Heart left ventricle (tissue), 16 donors: ENCODE results near the gene SFXN2. TPM values are rescaled to one million over a fixed set of nuclear protein-coding genes. Genes with fewer than 3 reads are reported as not detected.
A peak's percentile ranks its signal among the peaks of the same experiment; 100 is the strongest.
"Not testable (repeated sequence)": the region's sequence is repeated elsewhere in the genome, so short reads cannot be mapped to it uniquely, and the experiment has no call there.

Source experiments
- ATAC-seq, 4 donors: fragments of 200-7000 bp; cut with Tn5 transposase; one replicate each; pipeline ENCODE4 v1.9.1; 2020 to 2022; ENCODE audit warnings: moderate library complexity in 4 of 4, mild to moderate bottlenecking in 3 of 4, moderate number of reproducible peaks in 1 of 4
- DNase-seq, 5 donors: peaks; one replicate each; pipeline ENCODE4 v3.0.0-alpha.2; 2020
- H3K27ac ChIP-seq, 12 donors: fragments of 200-600 bp; sonication (generic) in 4 of 12; one replicate each; pipeline versions ENCODE4 v1.5.0 to v1.8.0; 2016 to 2022; ENCODE audit warnings: mild to moderate bottlenecking in 2 of 12
- H3K27me3 ChIP-seq, 9 donors: fragments of 200-600 bp; sonication (generic) in 2 of 9; one replicate each; pipeline versions ENCODE4 v1.5.1 to v1.8.0; 2016 to 2022; ENCODE audit warnings: mild to moderate bottlenecking in 3 of 9
- H3K36me3 ChIP-seq, 9 donors: fragments of 200-600 bp; sonication (generic) in 2 of 9; one replicate each; pipeline versions ENCODE4 v1.5.0 to v1.8.0; 2018 to 2022; ENCODE audit warnings: mild to moderate bottlenecking in 2 of 9
- H3K4me1 ChIP-seq, 12 donors: fragments of 200-600 bp; sonication (generic) in 4 of 12; one replicate each; pipeline versions ENCODE4 v1.5.0 to v1.8.0; 2016 to 2022; ENCODE audit warnings: mild to moderate bottlenecking in 3 of 12
- H3K4me3 ChIP-seq, 12 donors: fragments of 200-600 bp; sonication (generic) in 4 of 12; one replicate each; pipeline versions ENCODE4 v1.5.0 to v1.8.0; 2017 to 2022; ENCODE audit warnings: mild to moderate bottlenecking in 9 of 12, moderate library complexity in 4 of 12
- H3K9me3 ChIP-seq, 12 donors: fragments of 200-600 bp; sonication (generic) in 4 of 12; one replicate each; pipeline versions ENCODE4 v1.5.0 to v1.8.0; 2016 to 2022; ENCODE audit warnings: mild to moderate bottlenecking in 1 of 12
- POLR2A ChIP-seq, 2 donors: fragments of 450-650 bp; IDR thresholded peaks; one replicate each; pipeline ENCODE4 v1.6.1; 2017; ENCODE audit warnings: antibody characterized with exemption in 2 of 2, mild to moderate bottlenecking in 2 of 2, moderate library complexity in 2 of 2
- WGBS, 4 donors: extraction: QIAGEN DNeasy Blood & Tissue Kit in 2 of 4; methylation state at CpG; one replicate each; pipeline versions ENCODE4 v1.1.5 to v1.1.7; 2013 to 2018; 5-methylcytosine and 5-hydroxymethylcytosine counted together
- intact Hi-C, 10 donors: fragments of 100-400 bp; cut with DNase I; formaldehyde crosslinking; loops; one replicate each; pipeline versions ENCODE4 v1.11.1 to v1.14.2; 2022
- polyA plus RNA-seq, 2 donors: library from polyadenylated mRNA; stranded (reverse); fragments of 200-250 nt; gene quantifications; one replicate each; pipeline ENCODE4 v1.2.3, GENCODE V29; 2013
- total RNA-seq, 9 donors: library from RNA; depleted of rRNA in 2 of 9; stranded (reverse); fragments of >200 nt in 2 of 9; fragmentation: NEBNext Ultra II Directional in 3 of 9; extraction: Animal tissue kit (Norgen Biotek cat#: 25700) in 3 of 9; gene quantifications; one replicate each; pipeline versions ENCODE4 v1.1.0 to v1.2.4, GENCODE V29; 2016 to 2023
- TF ChIP-seq, protein P1 (sequence below), 12 donors: fragments of 200-600 bp; sonication (generic) in 4 of 12; IDR thresholded peaks; one replicate each; pipeline versions ENCODE4 v1.5.0 to v1.8.0; 2018 to 2022; ENCODE audit warnings: antibody characterized with exemption in 12 of 12, mild to moderate bottlenecking in 5 of 12
- donor health status: ischemic (EF 13 %, LVEDD 7.1; RV severe dilation, severe dysfunction).
- donor health status: healthy with polysubstance abuse.
- donor health status: DM: no; HTN: yes; CAD: no.
- donor health status: DM: no; HTN: no; CAD: no.
- donor health status: ischemic (EF 25% LVEDD 6.9; RV normal size, moderate dysfunction).
- donor health status: ischemic (EF 25% LVEDD 5.7; RV mildly dilated, moderate dysfunction).
- donor health status: healthy.
- donor health status: DM: yes; HTN: yes; CAD: no.
- donor health status: ischemic (EF 35%, LVEDD 5.7; RV mildly dilated, moderate dysfunction).
- donor health status: nonischemic (EF 11% LVEDD 7.7; RV severe dilation, severe dysfunction).
- donor health status: DM: yes; HTN: yes; CAD: no.
- donor health status: PGD.
- donor health status: ischemic (EF 29% LVEDD 5.4; RV normal size, mild dysfunction).
- donor health status: nonischemic (EF 23%, LVEDD 6.1; RV moderate dilation, normal function).

SFXN2 gene
- total and polyA plus RNA-seq, 11 donors: 0.50 to 7.2 (median 2.4) TPM

DNA sequence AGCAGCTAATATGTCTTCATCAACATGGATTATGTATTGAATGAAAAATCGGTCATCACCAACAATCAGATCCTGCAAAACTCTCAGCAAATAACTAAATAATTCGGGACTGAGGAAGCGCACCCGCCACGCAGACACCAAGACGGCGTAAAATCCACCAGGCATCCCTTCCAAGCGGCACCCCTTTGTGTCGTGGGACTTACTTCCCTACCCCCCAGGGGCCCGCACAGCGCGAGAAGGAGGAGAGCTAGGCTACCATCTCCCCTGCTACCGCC, 960 bp upstream of the SFXN2 start:
- 0 to 2% (median 0%) methylated on average over 13 of the region's 13 CpGs for WGBS, 4 donors
- peak; percentile 22 to 50 (median 38) for ATAC-seq
- intact Hi-C loops: loop anchor here in 6 of 10 donors (2.0 to 10.0 kb wide), 6 partner anchors 36 to 621 kb away; partner anchors contain the start of gene TRIM8 (in 2 of the 6)
- Histone ChIP-seq H3K36me3 (no peaks in the 10 kb centered on the region), H3K9me3 (no peaks in the 10 kb centered on the region), H3K4me3 (peak overlapping the region; percentile 70 to 100 (median 90)), H3K27ac (peak overlapping the region; percentile 2 to 92 (median 83)), H3K27me3 (no peaks in the 10 kb centered on the region), H3K4me1 (peaks cover 0 to 41% (median 18%) of the 10 kb centered on the region in 12 donors)
- no peak for TF ChIP-seq POLR2A (IDR thresholded peaks at IDR 0.05)
- TF ChIP-seq, protein P1, sequence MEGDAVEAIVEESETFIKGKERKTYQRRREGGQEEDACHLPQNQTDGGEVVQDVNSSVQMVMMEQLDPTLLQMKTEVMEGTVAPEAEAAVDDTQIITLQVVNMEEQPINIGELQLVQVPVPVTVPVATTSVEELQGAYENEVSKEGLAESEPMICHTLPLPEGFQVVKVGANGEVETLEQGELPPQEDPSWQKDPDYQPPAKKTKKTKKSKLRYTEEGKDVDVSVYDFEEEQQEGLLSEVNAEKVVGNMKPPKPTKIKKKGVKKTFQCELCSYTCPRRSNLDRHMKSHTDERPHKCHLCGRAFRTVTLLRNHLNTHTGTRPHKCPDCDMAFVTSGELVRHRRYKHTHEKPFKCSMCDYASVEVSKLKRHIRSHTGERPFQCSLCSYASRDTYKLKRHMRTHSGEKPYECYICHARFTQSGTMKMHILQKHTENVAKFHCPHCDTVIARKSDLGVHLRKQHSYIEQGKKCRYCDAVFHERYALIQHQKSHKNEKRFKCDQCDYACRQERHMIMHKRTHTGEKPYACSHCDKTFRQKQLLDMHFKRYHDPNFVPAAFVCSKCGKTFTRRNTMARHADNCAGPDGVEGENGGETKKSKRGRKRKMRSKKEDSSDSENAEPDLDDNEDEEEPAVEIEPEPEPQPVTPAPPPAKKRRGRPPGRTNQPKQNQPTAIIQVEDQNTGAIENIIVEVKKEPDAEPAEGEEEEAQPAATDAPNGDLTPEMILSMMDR (IDR thresholded peaks at IDR 0.05): peak in 4 of 12 donors; percentile 18 to 46 (median 32)
- DNase-seq: no peak

DNA sequence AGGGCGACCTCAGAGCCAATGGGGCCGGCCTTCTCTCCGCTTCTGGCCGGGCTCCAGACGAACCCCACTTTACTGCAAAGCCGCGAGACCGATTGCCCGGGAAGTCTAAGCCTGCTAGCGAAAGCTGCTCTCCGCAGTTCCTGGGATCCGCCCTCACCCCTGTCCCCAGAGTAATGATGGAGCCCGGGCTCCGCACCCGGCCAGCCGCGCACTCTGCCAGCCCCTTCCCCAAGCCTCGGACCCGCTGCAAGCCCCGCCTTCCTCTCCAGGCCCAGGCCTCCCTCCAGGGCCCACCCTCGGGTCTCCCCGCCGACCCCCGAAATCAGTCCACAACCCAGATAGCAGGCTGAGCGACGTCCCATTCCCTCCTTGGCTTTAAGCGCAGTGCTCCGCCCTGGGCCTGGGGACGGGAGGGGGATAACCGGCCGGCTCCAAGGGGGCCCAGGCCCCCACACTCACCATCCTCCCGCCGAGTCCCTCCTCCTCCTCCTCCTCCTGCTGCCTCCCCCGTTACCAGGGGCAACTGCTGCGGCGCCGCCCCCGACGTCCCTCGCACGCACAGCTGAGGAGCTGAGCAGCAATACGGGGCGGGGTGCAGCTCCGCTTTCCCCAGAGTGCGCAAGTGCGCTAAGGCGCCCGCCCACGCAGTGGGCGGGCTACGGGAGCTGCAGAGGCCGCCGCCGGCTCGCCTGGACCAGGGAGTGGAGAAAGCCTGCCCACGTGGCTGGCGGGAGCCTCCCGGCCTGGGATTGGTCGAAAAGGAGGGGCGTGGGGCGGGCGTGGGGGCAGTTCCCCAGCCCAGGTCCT, 419 bp upstream of the SFXN2 start, which contains the start of gene ARL3:
Gene ARL3, minus strand, starts transcription at position 584 of the 807 bp plus-strand sequence. Its CDS starts 122 bp downstream, at position 462.
- Histone ChIP-seq H3K4me1 (peaks cover 0 to 46% (median 22%) of the 10 kb centered on the region in 12 donors), H3K4me3 (peak within 1 kb of the TSS; percentile 70 to 100 (median 90)), H3K27me3 (no peaks in the 10 kb centered on the region), H3K9me3 (no peaks in the 10 kb centered on the region), H3K27ac (peak within 1 kb of the TSS; percentile 2 to 92 (median 83)), H3K36me3 (no peaks in the 10 kb centered on the region)
- intact Hi-C loops: loop anchor here in 6 of 10 donors (2.0 to 10.0 kb wide), 6 partner anchors 37 to 621 kb away; partner anchors contain the start of gene TRIM8 (in 2 of the 6)
- 0 to 1% (median 0%) methylated on average over 34 to 62 of the region's 62 CpGs for WGBS, 4 donors
- peak; percentile 98 to 99 (median 98) for ATAC-seq
- DNase-seq: peak; percentile 97 to 99 (median 99)
- TF ChIP-seq POLR2A (IDR thresholded peaks at IDR 0.05): peak in 1 of 2 donors; percentile 74
- TF ChIP-seq, protein P1 (IDR thresholded peaks at IDR 0.05): peak in 7 of 12 donors; percentile 1 to 46 (median 38)

DNA sequence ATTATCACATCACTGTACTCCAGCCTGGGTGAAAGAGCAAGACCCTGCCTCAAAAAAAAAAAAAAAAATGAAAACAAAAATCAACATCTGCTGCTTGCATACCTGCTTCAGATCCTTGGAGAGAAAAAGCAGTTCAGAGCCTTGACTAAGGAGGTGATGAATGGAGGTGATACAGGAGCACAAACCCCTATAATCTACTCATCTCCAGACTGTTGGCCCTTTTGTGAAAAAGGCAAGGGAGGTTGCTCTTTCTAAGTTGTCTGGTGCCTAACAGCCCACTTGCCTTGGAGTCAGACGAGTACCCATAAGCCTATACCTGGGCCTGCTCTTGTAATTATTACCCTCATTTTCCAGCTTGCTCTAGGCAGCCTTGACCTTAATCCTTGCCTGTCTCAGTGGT, 1.4 kb downstream of the SFXN2 start:
- Histone ChIP-seq H3K36me3 (no peaks in the 10 kb centered on the region), H3K9me3 (no peaks in the 10 kb centered on the region), H3K27me3 (no peaks in the 10 kb centered on the region), H3K4me3 (no peak overlapping the region), H3K27ac (no peak overlapping the region), H3K4me1 (peaks cover 0 to 42% (median 19%) of the 10 kb centered on the region in 12 donors)
- WGBS, 4 donors: 85 to 96% (median 91%) methylated on average over 1 of the region's 1 CpG
- TF ChIP-seq, protein P1 (IDR thresholded peaks at IDR 0.05): no peak
- TF ChIP-seq POLR2A (IDR thresholded peaks at IDR 0.05): no peak
- intact Hi-C loops: loop anchor here in 3 of 10 donors (5.0 to 10.0 kb wide), 3 partner anchors 69 to 619 kb away; partner anchors contain the start of gene TRIM8 (in 1 of the 3)
- no peak for DNase-seq
- ATAC-seq: no peak

DNA sequence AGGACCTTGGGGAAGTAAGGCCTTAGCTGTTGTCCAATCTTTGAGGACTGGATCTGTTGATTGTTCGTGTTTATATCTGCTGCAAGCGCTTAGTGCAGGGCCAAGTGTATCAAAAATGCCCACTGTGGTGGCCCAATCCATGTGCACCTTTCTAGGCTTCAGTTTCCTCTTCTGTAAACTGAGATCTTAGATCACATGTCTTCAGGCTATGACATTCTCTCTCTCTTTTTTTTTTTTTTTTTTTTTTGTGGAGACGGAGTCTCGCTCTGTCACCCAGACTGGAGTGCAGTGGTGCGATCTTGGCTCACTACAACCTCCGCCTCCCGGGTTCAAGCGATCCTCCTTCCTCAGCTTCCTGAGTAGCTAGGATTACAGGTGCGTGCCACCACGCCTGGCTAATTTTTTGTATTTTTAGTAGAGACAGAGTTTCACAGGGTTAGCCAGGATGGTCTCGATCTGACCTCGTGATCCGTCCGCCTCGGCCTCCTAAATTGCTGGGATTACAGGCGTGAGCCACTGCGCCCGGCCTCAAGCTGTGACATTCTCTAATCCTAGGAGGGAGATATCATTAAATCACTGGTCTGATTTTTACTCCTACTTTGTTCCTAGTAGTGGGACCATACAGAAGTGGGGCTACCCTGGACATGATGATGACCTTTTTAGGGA, 2.6 kb downstream of the SFXN2 start:
- not testable (repeated sequence) for H3K4me3 ChIP-seq, H3K9me3 ChIP-seq, DNase-seq, ATAC-seq, H3K36me3 ChIP-seq, H3K27me3 ChIP-seq
- intact Hi-C loops: loop anchor here in 3 of 10 donors (5.0 to 10.0 kb wide), 3 partner anchors 70 to 618 kb away; partner anchors contain the start of gene TRIM8 (in 1 of the 3)
- Histone ChIP-seq H3K4me1 (peaks cover 0 to 45% (median 19%) of the 10 kb centered on the region in 12 donors), H3K27ac (peak overlapping the region in 3 of 12 donors; percentile 52 to 81 (median 70))
- 93 to 97% (median 96%) methylated on average over 18 of the region's 18 CpGs for WGBS, 4 donors
